Testis (tissue), 5 donors: ENCODE data around the gene ZNF177. TPM values are rescaled to one million over a fixed set of nuclear protein-coding genes. Genes with fewer than 3 reads are reported as not detected.
"Not testable (repeated sequence)": the region's sequence is repeated elsewhere in the genome, so short reads cannot be mapped to it uniquely, and the experiment has no call there.

Source experiments
- DNase-seq: peaks from one replicate; pipeline ENCODE4 v3.0.0-alpha.2; 2019
- H3K27ac ChIP-seq, 2 donors: fragments of 200-600 bp; sonication (generic); one replicate each; pipeline ENCODE4 v1.5.1; 2019
- H3K27me3 ChIP-seq: fragments of 200-600 bp; sonication (generic); one replicate; pipeline ENCODE4 v1.5.1; 2019
- H3K36me3 ChIP-seq: fragments of 200-600 bp; sonication (generic); one replicate; pipeline ENCODE4 v1.5.1; 2017; ENCODE audit warnings: low read depth; ENCODE audit errors: missing control alignments
- H3K4me1 ChIP-seq: fragments of 200-600 bp; sonication (generic); one replicate; pipeline ENCODE4 v1.5.1; 2019
- H3K4me3 ChIP-seq, 2 donors: fragments of 200-600 bp; sonication (generic); one replicate each; pipeline ENCODE4 v1.5.1; 2017 to 2019
- H3K9me3 ChIP-seq: fragments of 200-600 bp; sonication (generic); one replicate; pipeline ENCODE4 v1.5.1; 2017
- POLR2A ChIP-seq: fragments of 450-650 bp; IDR thresholded peaks from one replicate; pipeline ENCODE4 v1.6.1; 2017; ENCODE audit warnings: antibody characterized with exemption, mild to moderate bottlenecking, moderate library complexity
- WGBS, 2 donors: methylation state at CpG; one replicate each; pipeline ENCODE4 v1.1.5; 2018; 5-methylcytosine and 5-hydroxymethylcytosine counted together
- intact Hi-C: fragments of 100-400 bp; cut with DNase I; formaldehyde crosslinking; loops from one replicate; pipeline ENCODE4 v1.15.1; 2023; ENCODE audit warnings: low total_unique reads
- long read RNA-seq, 2 donors: transcript quantifications; one replicate each; lab custom pipeline, GENCODE V29; 2026
- polyA plus RNA-seq: library from polyadenylated mRNA; stranded (reverse); fragments of 350-450 nt; fragmentation: Illumina TruSeq; extraction: RNeasy Lipid Tissue Mini Kit (QIAGEN cat#74804); gene quantifications from one replicate; pipeline ENCODE4 v1.2.3, GENCODE V29; 2014; ENCODE audit warnings: low read depth, low replicate concordance; ENCODE audit not compliant: insufficient read depth
- total RNA-seq, 2 donors: library from RNA; depleted of rRNA; stranded (reverse); fragments of >200 nt; gene quantifications; one replicate each; pipeline ENCODE4 v1.2.3, GENCODE V29; 2016
- TF ChIP-seq, protein P1 (sequence below), 3 experiments: fragments of 450-650 bp in 2 of 3; fragments of 200-600 bp in 1 of 3; sonication (generic) in 1 of 3; IDR thresholded peaks; one replicate each; pipeline ENCODE4 v1.5.1; 2016 to 2019; ENCODE audit warnings: antibody characterized with exemption in 3 of 3, mild to moderate bottlenecking in 2 of 3, moderate library complexity in 1 of 3

The ZNF177 gene
- total RNA-seq (10 to 100 TPM; 11.9 to 20.7 TPM), polyA plus RNA-seq (16.5 TPM)
- long read RNA-seq, donor 1, result 0 reads
- long read RNA-seq, donor 2, result 0 reads

DNA sequence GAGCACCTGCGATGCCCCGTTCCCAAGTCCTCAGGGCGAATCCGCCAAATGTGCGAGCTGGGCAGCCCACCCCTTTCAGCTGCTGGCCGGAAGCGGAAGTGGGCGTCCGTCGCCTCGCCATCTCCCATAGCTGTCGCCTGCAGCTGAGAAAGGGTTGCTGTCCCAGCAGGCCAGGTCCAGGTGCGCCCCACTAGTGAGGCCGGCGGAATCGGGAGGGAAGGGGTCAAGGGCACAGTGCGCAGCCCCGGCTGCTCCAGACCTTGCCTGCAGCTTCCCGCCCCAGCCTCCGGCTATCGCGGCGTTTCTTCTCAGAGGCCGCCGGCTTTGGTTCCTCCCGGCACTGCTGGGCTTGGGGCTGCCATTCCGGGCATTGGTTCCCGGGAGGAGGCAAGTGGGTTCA, at the start of gene ZNF177:
Gene ZNF177 (plus strand): TSS at position 109 of the 400 bp plus-strand sequence. CDS start 15,299 bp downstream, outside the sequence.
- no peak within 1 kb of the TSS for H3K27ac ChIP-seq
- 0% methylated on average over 22 to 28 of the region's 28 CpGs for WGBS, 2 donors
- H3K4me3 ChIP-seq, result peak within 1 kb of the TSS; percentile 32 to 57
- no peak for TF ChIP-seq POLR2A
- TF ChIP-seq, protein P1, sequence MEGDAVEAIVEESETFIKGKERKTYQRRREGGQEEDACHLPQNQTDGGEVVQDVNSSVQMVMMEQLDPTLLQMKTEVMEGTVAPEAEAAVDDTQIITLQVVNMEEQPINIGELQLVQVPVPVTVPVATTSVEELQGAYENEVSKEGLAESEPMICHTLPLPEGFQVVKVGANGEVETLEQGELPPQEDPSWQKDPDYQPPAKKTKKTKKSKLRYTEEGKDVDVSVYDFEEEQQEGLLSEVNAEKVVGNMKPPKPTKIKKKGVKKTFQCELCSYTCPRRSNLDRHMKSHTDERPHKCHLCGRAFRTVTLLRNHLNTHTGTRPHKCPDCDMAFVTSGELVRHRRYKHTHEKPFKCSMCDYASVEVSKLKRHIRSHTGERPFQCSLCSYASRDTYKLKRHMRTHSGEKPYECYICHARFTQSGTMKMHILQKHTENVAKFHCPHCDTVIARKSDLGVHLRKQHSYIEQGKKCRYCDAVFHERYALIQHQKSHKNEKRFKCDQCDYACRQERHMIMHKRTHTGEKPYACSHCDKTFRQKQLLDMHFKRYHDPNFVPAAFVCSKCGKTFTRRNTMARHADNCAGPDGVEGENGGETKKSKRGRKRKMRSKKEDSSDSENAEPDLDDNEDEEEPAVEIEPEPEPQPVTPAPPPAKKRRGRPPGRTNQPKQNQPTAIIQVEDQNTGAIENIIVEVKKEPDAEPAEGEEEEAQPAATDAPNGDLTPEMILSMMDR (IDR thresholded peaks at IDR 0.05), result no peak
- no peaks in the 10 kb centered on the region for H3K27me3 ChIP-seq
- DNase-seq, result peak; percentile 75
- intact Hi-C loops, result no loop called here
- H3K36me3 ChIP-seq, result peaks cover 4% of the 10 kb centered on the region
- no peaks in the 10 kb centered on the region for H3K4me1 ChIP-seq
- H3K9me3 ChIP-seq, result no peaks in the 10 kb centered on the region

DNA sequence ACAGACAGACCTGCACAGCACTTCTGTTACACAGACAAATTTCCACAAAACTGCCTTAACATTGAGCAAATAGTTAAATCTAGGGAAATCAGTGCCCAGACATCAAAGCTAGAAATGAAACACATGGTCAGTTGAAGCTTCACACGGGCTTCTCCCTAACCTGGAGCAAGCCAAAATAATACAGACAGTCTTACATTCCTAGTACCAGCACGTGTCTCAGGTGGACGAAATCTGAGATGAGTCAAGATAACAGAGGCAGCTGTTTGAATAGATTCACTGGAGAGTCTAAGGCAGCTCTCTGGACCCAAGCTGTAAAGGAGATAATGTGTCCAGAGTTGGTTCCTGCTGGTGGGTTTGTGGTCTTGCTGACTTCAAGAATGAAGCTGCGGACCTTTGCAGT, 49.1 kb upstream of the ZNF177 start:
- Histone ChIP-seq H3K36me3 (no peaks in the 10 kb centered on the region), H3K9me3 (no peaks in the 10 kb centered on the region), H3K4me3 (no peak overlapping the region), H3K27me3 (no peaks in the 10 kb centered on the region), H3K4me1 (peaks cover 2% of the 10 kb centered on the region), H3K27ac (no peak overlapping the region)
- intact Hi-C loops, result no loop called here
- DNase-seq, result no peak
- TF ChIP-seq, protein P1 (IDR thresholded peaks at IDR 0.05), result no peak
- no peak for TF ChIP-seq POLR2A
- WGBS, 2 donors, result 72 to 78% methylated on average over 4 of the region's 4 CpGs

DNA sequence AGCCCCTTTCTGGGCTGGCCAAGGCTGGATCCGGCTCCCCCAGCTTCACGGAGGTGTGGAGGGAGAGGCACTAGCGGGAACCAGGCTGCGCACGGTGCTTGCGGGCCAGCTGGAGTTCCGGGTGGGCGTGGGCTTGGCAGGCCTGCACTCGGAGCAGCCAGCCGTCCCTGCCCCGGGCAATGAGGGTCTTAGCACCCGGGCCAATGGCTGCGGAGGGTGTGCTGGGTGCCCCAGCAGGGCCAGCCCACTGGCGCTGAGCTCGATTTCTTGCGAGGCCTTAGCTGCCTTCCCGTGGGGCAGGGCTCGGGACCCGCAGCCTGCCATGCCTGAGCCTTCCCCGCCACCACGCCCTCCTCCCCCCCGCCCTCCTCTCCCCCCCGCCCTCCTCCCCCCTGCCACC, 41.5 kb upstream of the ZNF177 start:
- H3K27me3 ChIP-seq, result no peaks in the 10 kb centered on the region
- WGBS, 2 donors, result 86 to 96% methylated on average over 16 to 20 of the region's 23 CpGs
- H3K4me1 ChIP-seq, result peaks cover 14% of the 10 kb centered on the region
- no peak for DNase-seq
- H3K27ac ChIP-seq, result no peak overlapping the region
- no peaks in the 10 kb centered on the region for H3K9me3 ChIP-seq
- TF ChIP-seq, protein P1 (IDR thresholded peaks at IDR 0.05), result no peak
- TF ChIP-seq POLR2A, result no peak
- H3K36me3 ChIP-seq, result no peaks in the 10 kb centered on the region
- no peak overlapping the region for H3K4me3 ChIP-seq
- intact Hi-C loops, result no loop called here

DNA sequence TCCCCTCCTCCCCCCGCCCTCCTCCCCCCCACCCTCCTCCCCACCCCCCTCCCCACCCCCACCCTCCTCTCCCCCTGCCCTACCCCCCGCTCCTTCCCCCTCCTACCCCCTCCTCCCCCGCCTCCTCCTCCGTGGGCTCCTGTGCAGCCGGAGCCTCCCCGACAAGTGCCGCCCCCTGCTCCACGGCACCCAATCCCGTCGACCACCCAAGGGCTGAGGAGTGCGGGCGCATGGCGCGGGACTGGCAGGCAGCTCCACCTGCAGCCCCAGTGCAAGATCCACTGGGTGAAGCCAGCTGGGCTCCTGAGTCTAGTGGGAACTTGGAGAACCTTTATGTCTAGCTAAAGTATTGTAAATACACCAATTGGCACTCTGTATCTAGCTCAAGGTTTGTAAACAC, 41.1 kb upstream of the ZNF177 start:
- WGBS, 2 donors, result 84% methylated on average over 9 of the region's 14 CpGs; no CpG with 5 or more reads in 1 of the 2 donors
- H3K9me3 ChIP-seq, DNase-seq, H3K27me3 ChIP-seq, H3K4me3 ChIP-seq, H3K36me3 ChIP-seq, H3K27ac ChIP-seq, intact Hi-C loops: not testable (repeated sequence)
- peaks cover 14% of the 10 kb centered on the region for H3K4me1 ChIP-seq

DNA sequence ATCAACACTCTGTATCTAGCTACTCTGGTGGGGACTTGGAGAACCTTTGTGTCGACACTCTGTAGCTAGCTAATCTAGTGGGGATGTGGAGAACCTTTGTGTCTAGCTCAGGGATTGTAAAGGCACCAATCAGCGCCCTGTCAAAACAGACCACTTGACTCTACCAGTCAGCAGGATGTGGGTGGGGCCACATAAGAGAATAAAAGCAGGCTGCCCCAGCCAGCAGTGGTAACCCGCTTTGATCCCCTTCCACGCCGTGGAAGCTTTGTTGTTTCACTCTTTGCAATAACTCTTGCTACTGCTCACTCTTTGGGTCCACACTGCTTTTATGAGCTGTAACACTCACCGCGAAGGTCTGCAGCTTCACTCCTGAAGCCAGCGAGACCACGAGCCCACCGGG, 40.6 kb upstream of the ZNF177 start:
- H3K27me3 ChIP-seq, H3K9me3 ChIP-seq, H3K36me3 ChIP-seq, DNase-seq, intact Hi-C loops, H3K4me3 ChIP-seq: not testable (repeated sequence)
- peak overlapping the region in 1 of 2 donors; percentile 89 for H3K27ac ChIP-seq
- WGBS, 2 donors, result 89 to 90% methylated on average over 5 to 10 of the region's 10 CpGs
- peaks cover 14% of the 10 kb centered on the region for H3K4me1 ChIP-seq

DNA sequence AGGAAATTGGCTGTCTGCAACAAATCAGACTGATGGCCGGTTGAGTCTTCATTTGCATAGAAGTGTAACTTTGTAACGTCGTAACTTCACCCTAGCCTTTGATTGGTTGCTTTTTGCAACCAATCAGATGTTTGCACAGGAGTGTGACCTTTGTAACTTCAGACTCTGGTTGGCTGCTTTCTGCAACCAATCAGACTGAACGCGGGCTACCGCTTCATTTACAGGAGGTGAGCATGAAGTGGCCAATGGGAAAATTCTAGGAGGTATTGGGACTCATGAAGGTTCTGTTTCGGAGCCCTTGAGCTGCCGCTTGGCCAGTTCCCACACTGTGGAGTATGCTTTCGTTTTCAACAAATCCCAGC, 39.3 kb upstream of the ZNF177 start:
- DNase-seq, result peak; percentile 94
- WGBS, 2 donors, result 1 to 2% methylated on average over 9 of the region's 9 CpGs
- Histone ChIP-seq H3K9me3 (no peaks in the 10 kb centered on the region), H3K36me3 (no peaks in the 10 kb centered on the region), H3K4me1 (peaks cover 14% of the 10 kb centered on the region), H3K27me3 (no peaks in the 10 kb centered on the region), H3K4me3 (peak overlapping the region; percentile 70 to 84), H3K27ac (peak overlapping the region; percentile 88 to 89)
- no peak for TF ChIP-seq POLR2A
- TF ChIP-seq, protein P1 (IDR thresholded peaks at IDR 0.05), result no peak
- intact Hi-C loops, result no loop called here
